Type B pancreatic cell (in vitro differentiated cells): ENCODE measurements around the gene TMEM176B. TPM values are rescaled to one million over a fixed set of nuclear protein-coding genes. Genes with fewer than 3 reads are reported as not detected.

Source experiments
- DNase-seq: peaks from one replicate; pipeline ENCODE4 v3.0.0; 2021; ENCODE audit warnings: mixed read lengths; ENCODE audit not compliant: unreplicated experiment; ENCODE audit errors: extremely low spot score
- H3K27ac Mint-ChIP-seq: 2 replicates; pipeline ENCODE4 v1.8.0; 2021; ENCODE audit warnings: mild to moderate bottlenecking, mixed read lengths
- H3K27me3 Mint-ChIP-seq: 2 replicates; pipeline ENCODE4 v1.8.0; 2021; ENCODE audit warnings: mixed read lengths
- H3K36me3 Mint-ChIP-seq: 2 replicates; pipeline ENCODE4 v1.8.0; 2021; ENCODE audit warnings: mixed read lengths
- H3K4me1 Mint-ChIP-seq: one replicate; pipeline ENCODE4 v1.8.0; 2021; ENCODE audit warnings: mixed read lengths; ENCODE audit not compliant: unreplicated experiment
- H3K4me3 Mint-ChIP-seq: 2 replicates; pipeline ENCODE4 v1.8.0; 2021; ENCODE audit warnings: mild to moderate bottlenecking, mixed read lengths
- H3K9me3 Mint-ChIP-seq: 2 replicates; pipeline ENCODE4 v1.8.0; 2021; ENCODE audit warnings: mixed read lengths
- total RNA-seq: library from RNA; stranded (reverse); gene quantifications from 2 replicates; pipeline ENCODE4 v1.2.1, GENCODE V29; 2021; ENCODE audit warnings: low replicate concordance
- TF ChIP-seq, protein P1 (sequence below): fragments of 200-600 bp; sonication (generic); conservative IDR thresholded peaks from 2 replicates; pipeline ENCODE4 v1.5.0; 2021; ENCODE audit warnings: antibody characterized with exemption, mild to moderate bottlenecking

Gene TMEM176B
- total RNA-seq, 1 donor from 2014 or later: 72.9 TPM

- no peak for DNase-seq
- H3K27ac Mint-ChIP-seq: no peak overlapping the region
- H3K36me3 Mint-ChIP-seq: no peaks in the 10 kb centered on the region
- H3K4me1 Mint-ChIP-seq: no peaks in the 10 kb centered on the region
- TF ChIP-seq, protein P1, sequence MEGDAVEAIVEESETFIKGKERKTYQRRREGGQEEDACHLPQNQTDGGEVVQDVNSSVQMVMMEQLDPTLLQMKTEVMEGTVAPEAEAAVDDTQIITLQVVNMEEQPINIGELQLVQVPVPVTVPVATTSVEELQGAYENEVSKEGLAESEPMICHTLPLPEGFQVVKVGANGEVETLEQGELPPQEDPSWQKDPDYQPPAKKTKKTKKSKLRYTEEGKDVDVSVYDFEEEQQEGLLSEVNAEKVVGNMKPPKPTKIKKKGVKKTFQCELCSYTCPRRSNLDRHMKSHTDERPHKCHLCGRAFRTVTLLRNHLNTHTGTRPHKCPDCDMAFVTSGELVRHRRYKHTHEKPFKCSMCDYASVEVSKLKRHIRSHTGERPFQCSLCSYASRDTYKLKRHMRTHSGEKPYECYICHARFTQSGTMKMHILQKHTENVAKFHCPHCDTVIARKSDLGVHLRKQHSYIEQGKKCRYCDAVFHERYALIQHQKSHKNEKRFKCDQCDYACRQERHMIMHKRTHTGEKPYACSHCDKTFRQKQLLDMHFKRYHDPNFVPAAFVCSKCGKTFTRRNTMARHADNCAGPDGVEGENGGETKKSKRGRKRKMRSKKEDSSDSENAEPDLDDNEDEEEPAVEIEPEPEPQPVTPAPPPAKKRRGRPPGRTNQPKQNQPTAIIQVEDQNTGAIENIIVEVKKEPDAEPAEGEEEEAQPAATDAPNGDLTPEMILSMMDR: no peak
- no peaks in the 10 kb centered on the region for H3K9me3 Mint-ChIP-seq
- H3K27me3 Mint-ChIP-seq: peaks cover 16% of the 10 kb centered on the region
- H3K4me3 Mint-ChIP-seq: no peak overlapping the region
Observed at GRCh38 chr7:150756166-150756565, 44.0 kb downstream of the TMEM176B start.

DNA sequence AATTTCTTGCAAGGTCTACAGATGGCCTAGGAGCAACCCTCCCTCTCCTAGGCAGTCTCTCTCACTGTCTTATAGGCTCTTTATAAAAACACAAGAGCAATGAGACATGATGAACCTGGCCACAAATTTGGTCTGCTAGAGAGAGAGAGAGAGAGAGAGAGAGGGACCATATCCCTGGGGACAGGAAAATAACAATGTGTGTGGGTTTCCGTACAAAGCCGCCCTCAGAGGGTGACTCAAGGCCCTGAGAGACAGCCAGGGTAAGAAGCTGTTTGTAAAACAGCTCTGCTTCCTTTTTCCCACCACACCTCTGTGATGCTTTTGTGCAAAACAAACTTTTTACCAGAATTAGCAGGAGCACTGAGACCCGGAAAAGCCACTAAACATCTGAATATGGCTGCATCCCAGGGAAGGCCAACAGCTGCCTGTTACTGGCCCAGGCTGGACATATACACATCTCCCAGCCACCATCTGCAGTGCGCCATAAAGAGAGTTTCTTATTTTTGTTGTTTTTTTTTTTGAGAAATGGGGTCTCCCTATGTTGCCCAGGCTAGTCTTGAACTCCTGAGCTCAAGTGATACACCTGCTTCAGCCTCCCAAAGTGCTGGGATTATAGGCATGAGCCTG, 44.6 kb downstream of the TMEM176B start:
- no peak for DNase-seq
- Mint-ChIP-seq H3K4me3 (no peak overlapping the region), H3K27me3 (peaks cover 18% of the 10 kb centered on the region), H3K4me1 (no peaks in the 10 kb centered on the region), H3K9me3 (no peaks in the 10 kb centered on the region), H3K36me3 (no peaks in the 10 kb centered on the region), H3K27ac (no peak overlapping the region)
- TF ChIP-seq, protein P1: no peak

GRCh38 chr7:150754951-150755350, 45.2 kb downstream of the TMEM176B start:
- H3K4me1 Mint-ChIP-seq: no peaks in the 10 kb centered on the region
- TF ChIP-seq, protein P1: no peak
- no peaks in the 10 kb centered on the region for H3K9me3 Mint-ChIP-seq
- no peak for DNase-seq
- no peak overlapping the region for H3K4me3 Mint-ChIP-seq
- no peaks in the 10 kb centered on the region for H3K36me3 Mint-ChIP-seq
- H3K27me3 Mint-ChIP-seq: peaks cover 22% of the 10 kb centered on the region
- no peak overlapping the region for H3K27ac Mint-ChIP-seq

GRCh38 chr7:150753826-150754603, 46.1 kb downstream of the TMEM176B start:
- no peak overlapping the region for H3K27ac Mint-ChIP-seq
- no peak overlapping the region for H3K4me3 Mint-ChIP-seq
- no peaks in the 10 kb centered on the region for H3K4me1 Mint-ChIP-seq
- TF ChIP-seq, protein P1: peak; percentile 64
- H3K27me3 Mint-ChIP-seq: peaks cover 26% of the 10 kb centered on the region
- H3K9me3 Mint-ChIP-seq: no peaks in the 10 kb centered on the region
- no peak for DNase-seq
- no peaks in the 10 kb centered on the region for H3K36me3 Mint-ChIP-seq

- Mint-ChIP-seq H3K4me3 (no peak overlapping the region), H3K27me3 (peaks cover 28% of the 10 kb centered on the region), H3K9me3 (no peaks in the 10 kb centered on the region), H3K27ac (no peak overlapping the region), H3K4me1 (no peaks in the 10 kb centered on the region), H3K36me3 (no peaks in the 10 kb centered on the region)
- TF ChIP-seq, protein P1: no peak
- no peak for DNase-seq
Observed at GRCh38 chr7:150753239-150753638, 46.9 kb downstream of the TMEM176B start.
